WERI-Rb-1 (cell line): ENCODE measurements around the gene RASL10A.

Source experiments
- DNase-seq: peaks from one replicate; pipeline ENCODE4 v3.0.0-alpha.2; 2020
- H3K27ac ChIP-seq: fragments of 250-450 bp; sonication (Bioruptor Pico); 2 replicates; pipeline ENCODE4 v1.5.1; 2020; ENCODE audit warnings: mild to moderate bottlenecking, moderate library complexity
- H3K27me3 ChIP-seq: fragments of 250-450 bp; sonication (Bioruptor Pico); 2 replicates; pipeline ENCODE4 v1.5.1; 2021; ENCODE audit warnings: mild to moderate bottlenecking, low read depth, moderate library complexity; ENCODE audit not compliant: insufficient read depth, severe bottlenecking
- H3K36me3 ChIP-seq: fragments of 250-450 bp; sonication (Bioruptor Pico); 2 replicates; pipeline ENCODE4 v1.5.1; 2020; ENCODE audit warnings: mild to moderate bottlenecking, moderate library complexity
- H3K4me3 ChIP-seq: 2 replicates; pipeline ENCODE4 v1.5.1; 2011; ENCODE audit warnings: low read depth, mild to moderate bottlenecking, control low read depth, low read length
- H3K9me3 ChIP-seq: fragments of 250-450 bp; sonication (Bioruptor Pico); 2 replicates; pipeline ENCODE4 v1.5.1; 2021; ENCODE audit warnings: mild to moderate bottlenecking, moderate library complexity; ENCODE audit not compliant: severe bottlenecking
- CTCF ChIP-seq: IDR thresholded peaks from 2 replicates; pipeline ENCODE4 v1.5.1; 2011; ENCODE audit warnings: low read depth, mild to moderate bottlenecking, control low read depth, inconsistent platforms, low read length

The RASL10A gene

GRCh38 chr22:29325356-29325755 lies 9.9 kb upstream of the RASL10A start:
- Histone ChIP-seq H3K4me3 (no peak overlapping the region), H3K27me3 (no peaks in the 10 kb centered on the region), H3K36me3 (peaks cover 15% of the 10 kb centered on the region), H3K27ac (no peak overlapping the region), H3K9me3 (no peaks in the 10 kb centered on the region)
- no peak for TF ChIP-seq CTCF
- no peak for DNase-seq

DNA sequence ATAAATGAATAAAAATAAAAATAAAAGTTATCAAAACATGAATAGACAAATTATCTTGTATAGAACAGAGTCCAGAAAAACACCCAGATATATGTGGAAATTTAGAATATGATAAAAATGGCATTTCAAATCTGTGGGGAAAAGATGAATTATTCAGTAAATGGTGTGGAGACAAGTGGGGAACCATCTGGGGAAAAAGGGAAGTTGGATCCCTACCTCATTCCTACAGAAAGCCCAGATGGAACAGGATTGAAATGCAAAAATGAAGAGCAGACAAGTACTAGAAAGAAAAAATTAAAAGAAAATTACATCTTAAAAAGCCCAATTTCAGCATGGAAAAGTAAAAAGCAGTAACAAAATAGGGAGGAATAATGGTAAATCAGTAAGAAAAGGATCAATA lies 8.1 kb upstream of the RASL10A start:
- TF ChIP-seq CTCF: no peak
- Histone ChIP-seq H3K9me3 (no peaks in the 10 kb centered on the region), H3K27ac (no peak overlapping the region), H3K36me3 (peaks cover 7% of the 10 kb centered on the region), H3K4me3 (no peak overlapping the region), H3K27me3 (no peaks in the 10 kb centered on the region)
- DNase-seq: no peak

DNA sequence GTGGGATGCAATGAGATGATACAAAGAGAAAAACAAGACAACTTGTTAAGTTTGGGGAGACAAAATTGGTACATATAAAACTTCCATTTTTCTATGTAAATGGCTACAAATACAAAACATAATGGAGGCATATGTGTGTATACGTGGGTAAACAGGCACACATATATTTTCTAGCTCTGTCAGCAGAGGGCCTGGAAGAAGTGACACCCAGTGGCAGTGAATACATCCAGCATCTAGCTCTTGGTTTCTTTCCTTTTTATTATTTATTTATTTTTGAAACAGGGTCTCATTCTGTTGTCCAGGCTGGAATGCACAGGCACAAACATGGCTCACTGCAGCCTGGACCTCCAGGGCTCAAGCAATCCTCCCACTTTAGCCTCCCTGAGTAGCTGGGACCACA lies 5.0 kb upstream of the RASL10A start:
- DNase-seq: no peak
- 0 out of 2 replicates have a peak, but pooled peaks have one; percentile 26 for TF ChIP-seq CTCF
- Histone ChIP-seq H3K4me3 (no peak overlapping the region), H3K27ac (no peak overlapping the region), H3K27me3 (no peaks in the 10 kb centered on the region), H3K9me3 (no peaks in the 10 kb centered on the region), H3K36me3 (no peaks in the 10 kb centered on the region)

DNA sequence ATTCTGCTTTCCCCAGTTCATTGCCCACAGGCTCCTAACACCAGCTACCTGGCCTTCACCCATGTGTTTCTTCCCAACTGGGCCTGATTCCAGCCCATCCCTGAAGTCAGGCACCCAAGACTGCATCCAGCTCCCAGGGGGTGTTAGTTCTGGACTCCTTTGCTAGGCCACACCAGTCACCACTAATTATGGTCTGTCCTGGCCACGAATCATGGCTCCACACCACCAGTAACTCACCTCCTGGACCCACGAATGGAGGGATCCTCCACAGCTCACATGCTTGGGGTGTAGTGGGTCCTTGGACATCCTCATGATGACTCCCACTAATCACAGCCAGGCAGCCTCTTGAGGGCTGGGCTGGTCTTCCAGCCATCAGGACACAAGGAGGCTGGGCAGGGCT lies 3.6 kb upstream of the RASL10A start:
- H3K27ac ChIP-seq: no peak overlapping the region
- TF ChIP-seq CTCF: no peak
- H3K27me3 ChIP-seq: peaks cover 8% of the 10 kb centered on the region
- no peak for DNase-seq
- no peaks in the 10 kb centered on the region for H3K9me3 ChIP-seq
- no peaks in the 10 kb centered on the region for H3K36me3 ChIP-seq
- no peak overlapping the region for H3K4me3 ChIP-seq

DNA sequence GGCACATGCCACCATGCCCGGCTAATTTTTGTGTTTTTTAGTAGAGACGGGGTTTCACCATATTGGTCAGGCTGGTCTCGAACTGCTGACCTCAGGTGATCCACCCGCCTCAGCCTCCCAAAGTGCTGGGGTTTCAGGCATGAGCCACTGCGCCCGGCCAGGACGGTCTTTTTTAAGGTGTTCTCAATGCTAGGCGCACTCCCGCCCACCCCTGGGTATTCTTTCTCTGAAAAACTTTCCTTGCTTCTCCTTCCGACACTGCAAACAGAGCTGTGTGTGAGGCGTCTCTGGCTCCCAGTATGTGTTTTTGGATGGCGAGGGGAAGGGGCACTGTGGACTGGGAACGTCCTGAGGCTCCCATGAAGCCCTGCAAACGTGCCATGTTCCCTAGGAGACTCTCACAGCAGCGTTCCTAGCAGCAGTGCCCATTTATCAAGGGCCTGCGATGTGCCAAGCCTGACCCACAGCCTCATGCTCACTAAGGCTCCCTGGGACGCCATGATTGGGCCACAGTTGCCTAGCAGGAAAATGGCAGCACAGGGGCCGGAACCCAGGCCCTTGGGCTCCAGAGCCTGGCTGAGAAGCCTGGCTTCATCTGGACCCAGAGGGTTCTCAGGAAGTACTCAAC lies 2.4 kb upstream of the RASL10A start:
- no peak for DNase-seq
- no peak overlapping the region for H3K27ac ChIP-seq
- H3K36me3 ChIP-seq: peaks cover 2% of the 10 kb centered on the region; the same call in 1 of the 2 replicates
- peaks cover 8% of the 10 kb centered on the region for H3K27me3 ChIP-seq
- no peaks in the 10 kb centered on the region for H3K9me3 ChIP-seq
- H3K4me3 ChIP-seq: no peak overlapping the region
- TF ChIP-seq CTCF: no peak
